T-helper 2 cell treated with Interferon-gamma antibody and Interleukin-4, amounts not matched to agents 5 μg/mL and 100 μg/mL, for 36 hours (primary cell): ENCODE measurements around the gene GRHPR.
"Not testable (repeated sequence)": the region's sequence is repeated elsewhere in the genome, so short reads cannot be mapped to it uniquely, and the experiment has no call there.

ENCODE experiments used
- DNase-seq: peaks from one replicate; pipeline ENCODE4 v3.0.0; 2021; ENCODE audit warnings: low spot score
- H3K27ac Mint-ChIP-seq: one replicate; pipeline ENCODE4 v1.8.0; 2021; ENCODE audit warnings: mild to moderate bottlenecking, mixed read lengths
- H3K27me3 Mint-ChIP-seq: one replicate; pipeline ENCODE4 v1.8.0; 2021; ENCODE audit warnings: low read depth, mixed read lengths
- H3K36me3 Mint-ChIP-seq: one replicate; pipeline ENCODE4 v1.8.0; 2021; ENCODE audit warnings: low read depth, mixed read lengths
- H3K4me1 Mint-ChIP-seq: one replicate; pipeline ENCODE4 v1.8.0; 2021; ENCODE audit warnings: low read depth, mixed read lengths
- H3K4me3 Mint-ChIP-seq: one replicate; pipeline ENCODE4 v1.8.0; 2022; ENCODE audit warnings: mild to moderate bottlenecking, moderate library complexity, mixed read lengths
- H3K9me3 Mint-ChIP-seq: one replicate; pipeline ENCODE4 v1.8.0; 2021; ENCODE audit warnings: mixed read lengths

GRHPR gene

GRCh38 chr9:37477987-37478619 lies 55.6 kb downstream of the GRHPR start:
- not testable (repeated sequence) for H3K36me3 Mint-ChIP-seq

GRCh38 chr9:37480759-37481158 lies 58.3 kb downstream of the GRHPR start:
- H3K9me3 Mint-ChIP-seq: no peaks in the 10 kb centered on the region
- H3K27ac Mint-ChIP-seq: no peak overlapping the region
- peaks cover 9% of the 10 kb centered on the region for H3K4me1 Mint-ChIP-seq
- no peak overlapping the region for H3K4me3 Mint-ChIP-seq
- no peak for DNase-seq
- H3K27me3 Mint-ChIP-seq: peaks cover 40% of the 10 kb centered on the region
- no peaks in the 10 kb centered on the region for H3K36me3 Mint-ChIP-seq

More at GRCh38 chr9:37477987-37478619, 55.6 kb downstream of the GRHPR start:
- H3K27me3 Mint-ChIP-seq: peaks cover 40% of the 10 kb centered on the region
- not testable (repeated sequence) for H3K4me1 Mint-ChIP-seq, H3K27ac Mint-ChIP-seq, DNase-seq, H3K4me3 Mint-ChIP-seq
- peaks cover 14% of the 10 kb centered on the region for H3K9me3 Mint-ChIP-seq

- H3K27me3 Mint-ChIP-seq: peaks cover 10% of the 10 kb centered on the region
- peak within 1 kb of the TSS; percentile 93 for H3K4me3 Mint-ChIP-seq
- no peaks in the 10 kb centered on the region for H3K9me3 Mint-ChIP-seq
- peak within 1 kb of the TSS; percentile 96 for H3K27ac Mint-ChIP-seq
- H3K4me1 Mint-ChIP-seq: peaks cover 31% of the 10 kb centered on the region
- H3K36me3 Mint-ChIP-seq: peaks cover 21% of the 10 kb centered on the region
- peak; percentile 97 for DNase-seq
Observed at GRCh38 chr9:37485389-37486255, 63.1 kb downstream of the GRHPR start, which contains the start of gene POLR1E. TSS of gene POLR1E (plus strand) at chr9:37485948. CDS start at chr9:37486048, 100 bp downstream.

GRCh38 chr9:37486256-37486615 lies 63.7 kb downstream of the GRHPR start:
- H3K27ac Mint-ChIP-seq: peak overlapping the region; percentile 96
- peaks cover 34% of the 10 kb centered on the region for H3K4me1 Mint-ChIP-seq
- H3K4me3 Mint-ChIP-seq: peak overlapping the region; percentile 93
- peaks cover 25% of the 10 kb centered on the region for H3K36me3 Mint-ChIP-seq
- DNase-seq: no peak
- no peaks in the 10 kb centered on the region for H3K9me3 Mint-ChIP-seq
- H3K27me3 Mint-ChIP-seq: peaks cover 8% of the 10 kb centered on the region
